ENCODE data around the gene PDZRN3. TPM values are rescaled to one million over a fixed set of nuclear protein-coding genes. Genes with fewer than 3 reads are reported as not detected.

PDZRN3 gene
- total and polyA plus RNA-seq, 2 experiments from 2014 or later, result 7.5 to 14.0 TPM

- Histone ChIP-seq H3F3A (replicated peaks; ENCODE audit: low read depth) (no peaks in the 10 kb centered on the region), H3K36me3 (ENCODE audit: insufficient read depth) (no peaks in the 10 kb centered on the region), H4K20me1 (replicated peaks; ENCODE audit: insufficient read depth) (no peaks in the 10 kb centered on the region), H2AFZ (no peak overlapping the region), H3K27me3 (ENCODE audit: insufficient read depth) (no peaks in the 10 kb centered on the region), H3K27ac (ENCODE audit: low read depth) (no peak overlapping the region), H3K4me3 (no peak overlapping the region), H3K9me2 (ENCODE audit: insufficient read depth) (no peaks in the 10 kb centered on the region), H3K79me2 (replicated peaks; ENCODE audit: insufficient read depth) (no peaks in the 10 kb centered on the region), H3K4me1 (ENCODE audit: insufficient read depth) (peaks cover 56% of the 10 kb centered on the region), H3K4me2 (peak overlapping the region; percentile 11)
- peaks cover 2% of the 10 kb centered on the region for H3K27me3 Mint-ChIP-seq (ENCODE audit: insufficient read depth, low read depth, poor library complexity)
- ATAC-seq (no peak), DNase-seq (ENCODE audit: low spot score) (no peak)
- H3K9me3 Mint-ChIP-seq, result no peaks in the 10 kb centered on the region
- peak overlapping the region; percentile 86 for H3K27ac Mint-ChIP-seq
- H3K4me3 Mint-ChIP-seq, result 0 out of 3 replicates have a peak overlapping the region, but pooled peaks have one; percentile 30
- TF ChIP-seq ZNF114 (CRISPR knock-in tag; IDR thresholded peaks at IDR 0.05), result no peak
- no peak for TF ChIP-seq ZNF462 (CRISPR knock-in tag; IDR thresholded peaks at IDR 0.05)
- TF ChIP-seq REST (IDR thresholded peaks at IDR 0.05; ENCODE audit: unreplicated experiment), result no peak
- no peak for TF ChIP-seq JUNB (IDR thresholded peaks at IDR 0.05; ENCODE audit: unreplicated experiment)
- no peak for TF ChIP-seq CREB1 (CRISPR knock-in tag; IDR thresholded peaks at IDR 0.05; ENCODE audit: low read depth)
- TF ChIP-seq NANOG (IDR thresholded peaks at IDR 0.05; ENCODE audit: borderline replicate concordance), result no peak
- H3K4me1 Mint-ChIP-seq, result peaks cover 72% of the 10 kb centered on the region
- no peaks in the 10 kb centered on the region for H3K36me3 Mint-ChIP-seq (ENCODE audit: low read depth)
Observed at GRCh38 chr3:73485877-73486330, 138.8 kb downstream of the PDZRN3 start.
